SK-N-SH treated with all-trans-retinoic acid at 6 μM for 48 hours (cell line): ENCODE measurements around the gene FAM228B.

ENCODE experiments used
- ARNTL ChIP-seq: fragments of 450-650 bp; formaldehyde crosslinking; IDR thresholded peaks from 2 replicates; pipeline ENCODE4 v1.5.0; 2020; ENCODE audit warnings: low read depth, mild to moderate bottlenecking, moderate library complexity, borderline replicate concordance
- ESRRG ChIP-seq: fragments of 250-450 bp; sonication (Bioruptor Pico); IDR thresholded peaks from 2 replicates; pipeline ENCODE4 v1.6.1; 2021; ENCODE audit warnings: mild to moderate bottlenecking
- ISL1 ChIP-seq: fragments of 250-450 bp; sonication (Bioruptor Pico); IDR thresholded peaks from 2 replicates; pipeline ENCODE4 v2.1.2; 2022; ENCODE audit warnings: mild to moderate bottlenecking, moderate library complexity
- OSR1 ChIP-seq: fragments of 250-450 bp; sonication (Bioruptor Pico); IDR thresholded peaks from 2 replicates; pipeline ENCODE4 v1.8.0; 2022; ENCODE audit warnings: moderate library complexity, mild to moderate bottlenecking, inconsistent platforms
- RARB ChIP-seq: fragments of 250-450 bp; sonication (Bioruptor Pico); IDR thresholded peaks from 2 replicates; pipeline ENCODE4 v1.8.0; 2021; ENCODE audit warnings: mild to moderate bottlenecking, moderate library complexity
- TOX ChIP-seq: fragments of 250-450 bp; sonication (Bioruptor Pico); IDR thresholded peaks from 2 replicates; pipeline ENCODE4 v1.8.0; 2021; ENCODE audit warnings: mild to moderate bottlenecking, moderate library complexity, borderline replicate concordance
- ZFP3 ChIP-seq: fragments of 250-450 bp; sonication (Bioruptor Pico); IDR thresholded peaks from 2 replicates; pipeline ENCODE4 v1.5.0; 2020; ENCODE audit warnings: mild to moderate bottlenecking, moderate library complexity
- ZNF565 ChIP-seq: fragments of 450-650 bp; formaldehyde crosslinking; conservative IDR thresholded peaks from 2 replicates; pipeline ENCODE4 v1.5.0; 2020; ENCODE audit warnings: low read depth, mild to moderate bottlenecking, moderate library complexity
- ZNF8 ChIP-seq: fragments of 450-650 bp; formaldehyde crosslinking; IDR thresholded peaks from 2 replicates; pipeline ENCODE4 v1.5.0; 2020; ENCODE audit warnings: mild to moderate bottlenecking, moderate library complexity
- TF ChIP-seq, protein P1 (sequence below): fragments of 250-450 bp; sonication (Bioruptor Pico); IDR thresholded peaks from 2 replicates; pipeline ENCODE4 v1.8.0; 2020; ENCODE audit warnings: mild to moderate bottlenecking, moderate library complexity, borderline replicate concordance
- TF ChIP-seq, protein P2 (sequence below): fragments of 250-450 bp; sonication (Bioruptor Pico); IDR thresholded peaks from 2 replicates; pipeline ENCODE4 v1.5.1; 2020; ENCODE audit warnings: low read depth, mild to moderate bottlenecking, moderate library complexity

DNA sequence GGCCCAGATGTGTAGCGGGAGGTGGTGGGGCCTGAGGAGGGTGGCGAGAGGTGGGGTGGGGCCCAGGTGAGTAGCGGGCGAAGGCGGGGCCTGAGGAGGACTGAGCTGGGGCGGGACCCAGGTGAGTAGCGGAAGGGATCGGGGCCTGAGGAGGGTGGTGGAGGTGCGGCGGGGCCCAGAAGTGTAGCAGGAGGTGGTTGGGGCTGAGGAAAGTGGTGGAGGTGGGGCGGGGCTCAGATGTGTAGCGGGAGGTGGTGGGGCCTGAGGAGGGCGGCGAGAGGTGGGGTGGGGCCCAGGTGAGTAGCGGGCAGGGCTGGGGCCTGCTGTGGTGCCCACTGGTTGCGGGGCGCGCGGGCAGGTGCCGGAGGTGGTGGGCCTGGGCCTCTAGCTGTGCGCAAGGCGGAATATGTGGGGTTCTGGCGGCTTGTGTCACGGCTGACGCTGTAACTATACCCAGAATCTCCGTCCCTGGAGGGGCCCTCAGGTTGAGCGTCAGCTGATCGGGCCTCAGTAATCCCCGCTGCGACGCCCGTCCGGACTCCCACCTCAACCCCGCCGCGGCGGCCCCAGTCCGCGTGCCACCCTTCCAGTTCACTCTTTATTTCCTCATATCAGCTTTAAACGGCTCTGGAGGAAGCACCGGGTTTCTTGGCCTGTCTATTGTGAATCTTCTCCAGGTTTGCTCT lies 46.3 kb upstream of the FAM228B start:
- TF ChIP-seq, protein P1, sequence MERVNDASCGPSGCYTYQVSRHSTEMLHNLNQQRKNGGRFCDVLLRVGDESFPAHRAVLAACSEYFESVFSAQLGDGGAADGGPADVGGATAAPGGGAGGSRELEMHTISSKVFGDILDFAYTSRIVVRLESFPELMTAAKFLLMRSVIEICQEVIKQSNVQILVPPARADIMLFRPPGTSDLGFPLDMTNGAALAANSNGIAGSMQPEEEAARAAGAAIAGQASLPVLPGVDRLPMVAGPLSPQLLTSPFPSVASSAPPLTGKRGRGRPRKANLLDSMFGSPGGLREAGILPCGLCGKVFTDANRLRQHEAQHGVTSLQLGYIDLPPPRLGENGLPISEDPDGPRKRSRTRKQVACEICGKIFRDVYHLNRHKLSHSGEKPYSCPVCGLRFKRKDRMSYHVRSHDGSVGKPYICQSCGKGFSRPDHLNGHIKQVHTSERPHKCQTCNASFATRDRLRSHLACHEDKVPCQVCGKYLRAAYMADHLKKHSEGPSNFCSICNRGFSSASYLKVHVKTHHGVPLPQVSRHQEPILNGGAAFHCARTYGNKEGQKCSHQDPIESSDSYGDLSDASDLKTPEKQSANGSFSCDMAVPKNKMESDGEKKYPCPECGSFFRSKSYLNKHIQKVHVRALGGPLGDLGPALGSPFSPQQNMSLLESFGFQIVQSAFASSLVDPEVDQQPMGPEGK (CRISPR knock-in tag), result no peak
- TF ChIP-seq ZNF565 (CRISPR knock-in tag) (no peak), ESRRG (CRISPR knock-in tag) (no peak), ARNTL (no peak), RARB (CRISPR knock-in tag) (no peak), ZNF8 (CRISPR knock-in tag) (no peak), ZFP3 (CRISPR knock-in tag) (no peak), OSR1 (CRISPR knock-in tag) (no peak), TOX (CRISPR knock-in tag) (no peak), ISL1 (CRISPR knock-in tag) (no peak)
- TF ChIP-seq, protein P2, sequence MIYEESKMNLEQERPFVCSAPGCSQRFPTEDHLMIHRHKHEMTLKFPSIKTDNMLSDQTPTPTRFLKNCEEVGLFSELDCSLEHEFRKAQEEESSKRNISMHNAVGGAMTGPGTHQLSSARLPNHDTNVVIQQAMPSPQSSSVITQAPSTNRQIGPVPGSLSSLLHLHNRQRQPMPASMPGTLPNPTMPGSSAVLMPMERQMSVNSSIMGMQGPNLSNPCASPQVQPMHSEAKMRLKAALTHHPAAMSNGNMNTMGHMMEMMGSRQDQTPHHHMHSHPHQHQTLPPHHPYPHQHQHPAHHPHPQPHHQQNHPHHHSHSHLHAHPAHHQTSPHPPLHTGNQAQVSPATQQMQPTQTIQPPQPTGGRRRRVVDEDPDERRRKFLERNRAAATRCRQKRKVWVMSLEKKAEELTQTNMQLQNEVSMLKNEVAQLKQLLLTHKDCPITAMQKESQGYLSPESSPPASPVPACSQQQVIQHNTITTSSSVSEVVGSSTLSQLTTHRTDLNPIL (CRISPR knock-in tag), result no peak
